T-helper 1 cell treated with Interleukin-12 subunit alpha and Interleukin-12 subunit beta and Interleukin-4 antibody, amounts not matched to agents 30 μg/mL and 1 μg/mL, for 36 hours (primary cell): ENCODE measurements around the gene KLF15.

Experiments
- H3K27ac Mint-ChIP-seq: one replicate; pipeline ENCODE4 v1.8.0; 2021; ENCODE audit warnings: mild to moderate bottlenecking, mixed read lengths
- H3K27me3 Mint-ChIP-seq: one replicate; pipeline ENCODE4 v1.8.0; 2021; ENCODE audit warnings: low read depth, mixed read lengths
- H3K36me3 Mint-ChIP-seq: one replicate; pipeline ENCODE4 v1.8.0; 2021; ENCODE audit warnings: low read depth, mixed read lengths
- H3K4me1 Mint-ChIP-seq: one replicate; pipeline ENCODE4 v1.8.0; 2021; ENCODE audit warnings: low read depth, mixed read lengths
- H3K4me3 Mint-ChIP-seq: one replicate; pipeline ENCODE4 v1.8.0; 2021; ENCODE audit warnings: mild to moderate bottlenecking, moderate library complexity, mixed read lengths
- H3K9me3 Mint-ChIP-seq: one replicate; pipeline ENCODE4 v1.8.0; 2021; ENCODE audit warnings: mixed read lengths

KLF15 gene

DNA sequence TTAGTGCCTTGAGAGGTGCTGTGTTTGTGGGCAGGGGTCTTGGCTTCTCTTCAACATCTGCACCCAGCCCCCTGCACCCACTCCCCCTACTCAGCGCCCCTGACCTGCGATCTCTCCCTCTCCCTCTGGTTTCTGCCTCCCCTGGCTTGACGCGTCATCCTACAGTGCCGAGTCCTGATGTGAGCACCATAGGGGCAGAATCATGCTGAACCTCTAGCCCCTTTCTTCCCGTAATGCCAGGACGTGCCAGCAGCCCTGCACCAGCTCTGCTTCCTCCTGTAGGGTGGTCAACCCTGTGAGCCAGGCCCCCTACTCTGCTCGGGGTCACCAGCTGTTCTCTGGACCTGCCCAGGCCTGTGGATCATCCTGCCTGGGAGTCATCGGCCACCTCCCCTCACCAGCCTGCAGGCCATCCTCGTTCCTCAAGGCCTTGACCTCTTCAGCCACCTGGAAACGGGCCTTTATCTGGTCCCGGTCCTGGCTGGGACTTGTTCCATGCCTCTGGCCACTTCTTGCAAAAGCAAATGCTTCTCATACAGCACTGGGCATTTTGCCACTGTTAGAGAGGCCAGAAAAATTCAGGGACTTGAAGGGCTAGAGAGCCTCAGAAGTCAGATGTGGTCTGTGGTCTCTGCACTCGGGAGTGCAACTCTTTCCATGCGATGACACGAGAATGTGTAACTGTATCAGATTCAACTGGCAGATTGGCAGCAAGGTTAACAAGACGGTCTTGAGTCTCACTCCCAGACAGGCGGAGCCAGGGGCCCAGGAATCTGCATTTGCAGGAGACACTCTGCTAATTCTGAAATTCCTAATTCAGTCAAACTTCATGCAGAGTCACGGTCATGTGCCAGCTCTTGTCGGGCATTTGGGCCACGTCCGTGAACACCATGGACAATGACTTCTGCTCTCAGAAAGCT, 16.7 kb upstream of the KLF15 start:
- Mint-ChIP-seq H3K4me1 (no peaks in the 10 kb centered on the region), H3K4me3 (no peak overlapping the region), H3K27ac (no peak overlapping the region), H3K27me3 (no peaks in the 10 kb centered on the region), H3K9me3 (no peaks in the 10 kb centered on the region), H3K36me3 (no peaks in the 10 kb centered on the region)

DNA sequence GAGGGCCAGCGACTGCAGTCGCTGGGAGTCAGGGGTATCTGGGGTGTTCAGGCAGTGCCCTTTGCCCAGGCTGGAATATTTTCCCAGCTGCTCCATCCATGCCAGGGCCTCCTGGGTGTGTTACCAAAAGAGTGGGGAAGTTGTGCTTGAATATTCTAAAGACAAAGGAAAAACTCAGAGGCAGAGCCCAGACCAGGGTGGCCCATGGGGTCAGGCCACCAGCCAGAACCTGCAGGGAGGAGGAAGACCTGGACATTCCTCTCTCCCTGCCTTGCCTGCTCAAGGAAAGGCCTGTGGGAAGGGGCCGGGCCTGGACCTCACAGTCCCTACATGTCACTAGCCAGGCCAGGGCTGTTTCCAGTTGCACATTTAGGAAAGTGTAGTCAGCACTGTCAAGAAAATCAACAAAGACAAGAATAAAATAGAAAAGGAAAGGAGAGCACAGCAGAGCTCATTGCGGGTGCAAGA, 16.0 kb upstream of the KLF15 start:
- Mint-ChIP-seq H3K9me3 (no peaks in the 10 kb centered on the region), H3K36me3 (no peaks in the 10 kb centered on the region), H3K27ac (no peak overlapping the region), H3K4me3 (no peak overlapping the region), H3K4me1 (no peaks in the 10 kb centered on the region), H3K27me3 (no peaks in the 10 kb centered on the region)

DNA sequence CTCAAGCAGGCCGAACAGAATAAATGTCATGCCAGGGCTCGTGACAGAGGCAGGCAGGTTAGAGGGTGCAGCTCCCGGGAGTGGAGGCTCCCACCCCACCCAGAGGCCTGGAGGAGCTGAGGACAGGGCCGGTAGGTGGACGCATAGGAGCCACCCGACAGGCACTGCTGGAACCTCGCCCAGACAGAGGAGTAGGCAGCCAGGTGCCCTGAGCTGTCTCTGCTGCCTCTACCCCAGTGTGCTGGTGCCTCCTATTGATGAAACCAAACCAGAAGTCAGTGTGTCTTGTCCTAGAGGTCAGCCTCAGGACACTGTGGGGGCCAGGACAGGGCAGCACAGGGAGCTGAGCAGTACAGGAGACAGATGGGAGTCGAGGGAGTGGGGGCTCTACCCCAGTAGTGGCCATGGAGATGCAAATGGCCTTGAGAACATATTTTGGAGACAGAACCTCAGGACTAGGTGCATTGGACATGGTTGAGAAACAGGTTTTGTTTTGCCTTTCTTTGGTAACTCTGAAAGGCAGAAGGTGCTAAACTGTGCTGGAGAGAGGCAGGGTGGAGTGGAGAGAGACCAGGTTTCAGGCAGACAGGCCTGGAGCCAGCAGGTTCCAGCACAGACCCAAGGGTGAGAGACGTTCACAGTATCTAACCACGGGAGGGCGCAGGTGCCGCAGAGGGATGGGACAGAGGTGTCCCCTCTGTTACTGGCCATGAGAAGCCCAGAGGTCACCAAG, 15.4 kb upstream of the KLF15 start:
- H3K4me1 Mint-ChIP-seq: no peaks in the 10 kb centered on the region
- H3K9me3 Mint-ChIP-seq: no peaks in the 10 kb centered on the region
- no peak overlapping the region for H3K27ac Mint-ChIP-seq
- H3K27me3 Mint-ChIP-seq: no peaks in the 10 kb centered on the region
- no peak overlapping the region for H3K4me3 Mint-ChIP-seq
- no peaks in the 10 kb centered on the region for H3K36me3 Mint-ChIP-seq

DNA sequence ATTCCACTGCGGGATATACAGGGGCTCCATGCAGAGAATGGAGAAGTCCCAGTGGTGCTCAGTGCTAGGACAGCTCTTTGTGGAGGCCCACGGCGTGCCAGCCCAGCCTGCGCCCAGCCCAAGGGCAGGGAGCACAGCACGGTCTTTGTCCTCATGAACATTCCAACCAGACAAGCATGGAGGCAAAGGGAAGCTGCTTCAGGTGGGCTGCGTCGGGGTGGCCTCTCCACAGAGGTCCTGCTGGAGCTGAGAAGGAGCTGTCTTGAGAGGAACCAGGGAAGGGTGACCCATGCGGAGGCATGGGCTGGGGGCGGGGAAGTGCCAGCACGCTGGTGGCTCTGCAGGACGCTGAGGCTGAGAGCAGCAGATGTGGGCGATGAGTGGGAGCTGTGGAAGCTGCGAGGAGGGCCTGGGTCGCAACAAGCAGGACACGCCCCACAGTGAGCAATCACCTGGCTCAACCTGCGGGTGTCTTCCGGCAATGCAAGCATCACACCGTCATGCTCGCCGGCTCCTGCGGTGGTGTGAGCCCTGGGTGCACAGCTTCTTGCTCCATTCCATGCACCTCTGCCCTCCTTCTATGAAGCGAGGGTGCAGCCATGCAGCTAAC, 14.0 kb upstream of the KLF15 start:
- H3K4me3 Mint-ChIP-seq: no peak overlapping the region
- no peaks in the 10 kb centered on the region for H3K27me3 Mint-ChIP-seq
- H3K36me3 Mint-ChIP-seq: no peaks in the 10 kb centered on the region
- H3K27ac Mint-ChIP-seq: no peak overlapping the region
- no peaks in the 10 kb centered on the region for H3K9me3 Mint-ChIP-seq
- no peaks in the 10 kb centered on the region for H3K4me1 Mint-ChIP-seq

DNA sequence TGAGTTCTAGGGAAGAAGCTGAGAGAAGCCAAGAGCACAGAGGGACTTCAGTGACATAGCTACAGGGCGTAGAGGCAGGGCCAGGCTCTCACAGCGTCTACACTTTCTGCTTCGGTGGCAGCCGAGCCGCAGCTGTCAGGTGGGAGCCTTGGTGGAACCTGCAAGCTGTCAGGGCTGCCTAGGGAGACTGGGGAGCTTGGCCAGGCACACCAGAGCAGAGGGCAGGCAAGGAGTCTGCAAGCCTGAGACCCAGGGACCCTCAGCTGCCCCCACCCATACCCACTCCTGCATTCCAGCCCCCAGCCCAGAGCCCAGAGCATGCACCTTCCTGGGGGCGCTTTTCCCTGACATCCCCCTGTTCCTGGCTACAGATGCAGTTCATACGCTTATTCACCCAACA, 13.4 kb upstream of the KLF15 start:
- Mint-ChIP-seq H3K27me3 (no peaks in the 10 kb centered on the region), H3K36me3 (no peaks in the 10 kb centered on the region)

DNA sequence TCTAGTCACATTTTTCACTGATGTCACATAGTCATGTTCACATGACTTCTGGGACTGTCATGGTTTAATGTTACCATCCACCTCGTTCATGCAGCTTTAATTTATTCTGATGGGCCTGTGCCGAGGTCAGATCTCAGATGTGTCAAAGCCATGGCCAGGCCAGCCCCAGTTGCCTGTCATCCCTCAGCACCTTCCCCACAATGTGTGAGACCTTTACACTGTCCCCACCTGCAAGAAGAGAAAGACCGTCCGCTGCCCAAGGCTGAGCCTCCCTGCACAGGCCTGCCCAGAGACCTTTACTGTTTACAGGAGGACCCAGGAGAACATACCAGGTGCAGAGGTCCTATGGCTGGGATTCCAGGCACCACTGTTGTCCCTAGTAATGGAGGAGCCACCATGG, 12.8 kb upstream of the KLF15 start:
- H3K27ac Mint-ChIP-seq: no peak overlapping the region
- H3K36me3 Mint-ChIP-seq: no peaks in the 10 kb centered on the region
- no peaks in the 10 kb centered on the region for H3K27me3 Mint-ChIP-seq
- H3K9me3 Mint-ChIP-seq: no peaks in the 10 kb centered on the region
- no peaks in the 10 kb centered on the region for H3K4me1 Mint-ChIP-seq
- no peak overlapping the region for H3K4me3 Mint-ChIP-seq

More for the DNA sequence above, 13.4 kb upstream of the KLF15 start:
- Mint-ChIP-seq H3K9me3 (no peaks in the 10 kb centered on the region), H3K27ac (no peak overlapping the region), H3K4me1 (no peaks in the 10 kb centered on the region), H3K4me3 (no peak overlapping the region)

DNA sequence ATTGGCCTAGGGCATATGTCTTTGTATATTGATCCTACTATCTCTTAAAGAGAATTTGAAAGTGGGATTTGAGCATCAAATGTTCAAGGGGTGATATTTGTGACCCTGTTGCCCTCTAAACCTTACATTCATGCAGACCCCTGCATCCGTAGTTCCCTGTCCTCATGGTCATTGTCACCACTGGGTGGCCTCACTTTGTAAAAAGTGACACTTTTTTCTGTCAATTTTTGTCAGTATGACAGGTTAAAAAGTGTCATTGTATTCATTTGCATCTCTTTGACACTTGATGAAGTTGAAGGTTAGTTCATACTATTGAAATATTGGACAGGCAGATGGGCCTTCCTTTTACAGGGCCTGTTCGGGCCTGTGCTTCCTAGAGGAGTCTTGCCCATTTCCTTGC, 12.3 kb upstream of the KLF15 start:
- Mint-ChIP-seq H3K4me3 (no peak overlapping the region), H3K27me3 (no peaks in the 10 kb centered on the region), H3K36me3 (no peaks in the 10 kb centered on the region), H3K27ac (no peak overlapping the region), H3K9me3 (no peaks in the 10 kb centered on the region), H3K4me1 (no peaks in the 10 kb centered on the region)

DNA sequence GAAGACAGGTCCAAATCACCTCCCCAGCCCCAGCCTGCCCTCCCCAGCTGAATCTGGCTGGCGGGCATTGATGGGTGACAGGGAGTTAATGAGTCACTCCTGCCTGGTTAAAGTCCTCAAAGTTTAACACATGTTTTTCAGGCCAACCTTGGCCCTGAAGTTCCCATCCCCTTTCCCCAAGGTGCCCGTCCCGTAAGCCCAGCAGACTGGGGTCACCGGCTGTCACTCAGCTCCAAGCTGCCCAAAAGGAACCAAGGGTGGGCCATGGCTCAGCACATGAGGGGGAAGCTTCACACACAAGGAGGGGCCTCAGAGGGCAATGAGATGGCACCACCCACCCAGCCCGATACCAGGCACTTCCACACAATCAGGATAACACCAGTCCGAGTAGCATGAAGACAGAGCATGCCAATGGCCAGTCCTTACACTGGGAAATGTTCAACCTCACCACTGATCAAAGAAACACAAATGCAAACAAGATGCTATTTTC, 10.2 kb upstream of the KLF15 start:
- peaks cover 3% of the 10 kb centered on the region for H3K27me3 Mint-ChIP-seq
- H3K4me1 Mint-ChIP-seq: no peaks in the 10 kb centered on the region
- H3K36me3 Mint-ChIP-seq: no peaks in the 10 kb centered on the region
- no peak overlapping the region for H3K27ac Mint-ChIP-seq
- no peak overlapping the region for H3K4me3 Mint-ChIP-seq
- H3K9me3 Mint-ChIP-seq: no peaks in the 10 kb centered on the region

DNA sequence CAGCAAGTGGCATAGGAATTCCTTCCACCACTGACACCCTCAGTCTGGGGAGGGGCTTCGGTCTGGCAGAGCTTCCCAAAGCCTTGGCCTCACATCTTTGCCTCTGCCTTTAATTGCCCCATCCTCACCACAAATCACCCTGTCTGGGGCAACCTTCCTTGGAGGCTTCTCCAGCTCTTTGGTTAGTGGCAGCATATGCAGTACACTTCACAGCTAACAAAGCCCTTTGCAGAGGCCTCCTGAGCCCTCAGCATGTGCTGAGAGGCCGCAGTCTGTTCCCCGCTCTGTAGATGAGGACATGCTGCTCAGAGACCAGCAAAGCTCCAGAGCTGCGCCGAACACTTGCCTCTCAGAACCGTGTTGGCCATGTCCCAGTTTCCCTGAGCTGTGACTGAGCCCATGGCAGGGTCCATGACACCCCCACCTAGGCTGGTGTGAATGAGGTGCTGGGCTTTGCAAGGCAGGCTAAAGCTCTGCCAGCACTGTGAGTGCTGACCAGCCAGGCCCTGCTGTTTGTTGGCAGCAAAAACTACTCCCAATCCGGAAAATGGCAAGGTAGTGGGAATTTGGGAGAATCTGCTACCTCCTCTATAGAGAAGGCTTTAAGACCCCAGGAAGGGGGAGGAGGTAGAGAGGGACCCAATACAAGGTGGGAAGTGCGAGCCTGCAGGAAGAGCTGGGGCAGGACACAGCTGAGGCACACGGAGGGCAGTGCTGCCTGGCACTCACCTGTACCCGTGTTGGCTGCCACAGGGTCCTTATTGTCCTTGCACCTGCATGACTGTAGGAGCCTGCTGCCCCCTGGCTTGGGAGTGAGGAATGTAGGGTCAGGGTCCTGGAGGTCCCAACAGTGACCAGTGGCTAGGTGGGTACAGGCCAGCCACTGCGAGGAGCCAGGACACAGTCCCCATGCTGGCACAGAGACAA, 8.4 kb upstream of the KLF15 start:
- no peaks in the 10 kb centered on the region for H3K36me3 Mint-ChIP-seq
- no peaks in the 10 kb centered on the region for H3K4me1 Mint-ChIP-seq
- H3K4me3 Mint-ChIP-seq: no peak overlapping the region
- no peaks in the 10 kb centered on the region for H3K9me3 Mint-ChIP-seq
- peaks cover 10% of the 10 kb centered on the region for H3K27me3 Mint-ChIP-seq
- H3K27ac Mint-ChIP-seq: no peak overlapping the region

DNA sequence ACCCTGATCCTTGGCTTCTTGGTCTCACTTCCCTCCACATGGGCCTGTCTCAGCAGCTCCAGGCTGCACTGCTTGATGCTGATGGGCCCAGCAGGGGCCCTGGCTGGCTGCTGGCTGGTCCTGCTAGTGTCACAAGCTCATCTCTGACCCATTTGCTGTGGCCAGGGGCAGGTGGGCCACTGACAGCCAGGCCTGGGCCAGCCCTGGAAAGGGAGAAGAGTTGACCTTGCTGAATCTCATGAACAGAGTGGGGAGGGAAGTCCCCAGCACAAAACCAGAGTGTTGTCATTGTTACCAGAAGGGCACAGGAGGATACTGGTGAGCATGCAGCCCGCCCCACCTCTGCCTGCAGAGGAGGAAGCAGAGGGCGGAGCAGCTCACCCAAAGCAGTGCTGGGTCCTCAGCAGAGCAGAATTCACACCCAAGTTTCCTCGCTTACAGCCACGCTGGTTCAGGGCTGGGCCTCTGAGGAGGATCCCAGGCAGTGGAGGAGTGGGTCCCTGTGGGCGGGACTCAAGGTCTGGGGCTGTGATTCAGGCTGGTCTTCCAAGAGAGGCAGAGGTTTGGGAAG, 7.6 kb upstream of the KLF15 start:
- Mint-ChIP-seq H3K27me3 (peaks cover 15% of the 10 kb centered on the region), H3K4me1 (no peaks in the 10 kb centered on the region), H3K36me3 (no peaks in the 10 kb centered on the region), H3K9me3 (no peaks in the 10 kb centered on the region), H3K27ac (no peak overlapping the region), H3K4me3 (no peak overlapping the region)

DNA sequence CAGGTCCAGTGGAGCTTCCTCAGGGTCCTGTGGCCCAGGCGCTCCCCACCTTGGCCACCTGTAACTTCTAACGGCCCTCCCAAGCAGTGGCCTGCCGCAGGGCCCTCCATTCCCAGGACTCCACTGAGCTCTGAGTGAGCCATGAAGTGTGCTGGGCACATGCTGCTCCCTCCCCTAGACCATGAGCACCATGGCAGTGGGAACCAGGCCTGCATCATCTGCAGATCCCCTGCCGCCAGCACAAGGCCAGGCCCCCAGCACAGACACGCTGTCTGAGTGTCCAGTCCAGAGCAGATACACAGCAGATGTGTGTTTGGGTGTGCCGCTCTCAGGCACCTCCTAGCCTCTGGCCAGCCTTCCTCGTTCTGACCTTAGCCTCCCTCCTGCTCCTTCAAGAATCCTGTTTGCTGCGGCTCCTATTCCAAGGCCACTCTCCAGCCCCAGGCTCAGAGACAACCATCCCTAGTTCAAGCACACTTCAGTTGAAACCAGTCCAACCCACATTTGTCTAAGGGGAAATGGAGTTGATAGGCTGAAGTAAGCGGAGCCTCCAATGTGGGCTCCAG, 7.0 kb upstream of the KLF15 start:
- peaks cover 21% of the 10 kb centered on the region for H3K27me3 Mint-ChIP-seq

DNA sequence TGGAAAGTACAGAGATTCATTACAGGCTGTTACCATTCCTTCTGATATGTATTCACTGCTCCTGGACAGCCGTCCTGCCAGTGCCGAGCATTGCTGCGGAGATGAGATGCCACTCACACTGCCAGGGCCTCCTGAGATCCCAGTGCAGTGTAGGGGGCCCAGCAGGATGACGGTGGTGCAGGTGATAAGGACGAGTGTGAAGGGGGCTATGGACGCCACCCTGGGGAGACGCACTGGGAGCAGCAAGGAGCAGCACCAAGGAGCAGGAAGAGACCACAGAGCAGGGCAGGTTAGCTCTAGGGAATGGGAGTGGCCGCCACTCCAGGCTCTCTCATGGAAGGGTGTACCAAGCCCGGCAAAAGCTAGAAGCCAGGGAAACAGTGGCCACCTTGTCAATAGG, 4.0 kb upstream of the KLF15 start:
- H3K27me3 Mint-ChIP-seq: peaks cover 41% of the 10 kb centered on the region
- H3K4me3 Mint-ChIP-seq: no peak overlapping the region

More for the DNA sequence above, 7.0 kb upstream of the KLF15 start:
- no peak overlapping the region for H3K27ac Mint-ChIP-seq
- H3K4me1 Mint-ChIP-seq: no peaks in the 10 kb centered on the region
- H3K9me3 Mint-ChIP-seq: no peaks in the 10 kb centered on the region
- no peaks in the 10 kb centered on the region for H3K36me3 Mint-ChIP-seq
- no peak overlapping the region for H3K4me3 Mint-ChIP-seq

DNA sequence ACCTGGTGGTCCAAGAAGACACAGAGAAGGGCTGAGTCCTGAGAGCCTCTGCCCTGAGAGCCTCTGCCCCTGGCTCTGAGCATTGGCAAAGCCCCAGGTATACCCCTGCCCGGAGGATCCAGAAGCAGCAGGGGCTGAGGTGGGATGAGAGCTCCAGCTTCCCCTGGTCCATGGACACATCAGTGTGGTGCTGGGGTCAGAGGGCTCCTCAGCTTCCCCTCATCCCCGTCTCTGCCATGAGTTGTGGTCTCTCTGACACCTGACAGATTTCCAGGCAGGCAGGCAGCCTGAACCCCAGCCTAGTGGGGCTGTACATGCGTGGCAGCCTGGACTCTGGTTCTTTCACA, 3.5 kb upstream of the KLF15 start:
- Mint-ChIP-seq H3K4me3 (no peak overlapping the region), H3K9me3 (no peaks in the 10 kb centered on the region), H3K4me1 (peaks cover 9% of the 10 kb centered on the region), H3K27me3 (peaks cover 44% of the 10 kb centered on the region), H3K27ac (no peak overlapping the region), H3K36me3 (no peaks in the 10 kb centered on the region)

More for the DNA sequence above, 4.0 kb upstream of the KLF15 start:
- Mint-ChIP-seq H3K36me3 (no peaks in the 10 kb centered on the region), H3K9me3 (no peaks in the 10 kb centered on the region), H3K4me1 (peaks cover 8% of the 10 kb centered on the region), H3K27ac (no peak overlapping the region)
